GM10847 (cell line): ENCODE measurements around the gene LRMDA.

Experiments
- POLR2A ChIP-seq: IDR thresholded peaks from 2 replicates; pipeline ENCODE4 v1.6.1; 2011; ENCODE audit not compliant: insufficient read length; ENCODE audit errors: extremely low read depth

Gene LRMDA

DNA sequence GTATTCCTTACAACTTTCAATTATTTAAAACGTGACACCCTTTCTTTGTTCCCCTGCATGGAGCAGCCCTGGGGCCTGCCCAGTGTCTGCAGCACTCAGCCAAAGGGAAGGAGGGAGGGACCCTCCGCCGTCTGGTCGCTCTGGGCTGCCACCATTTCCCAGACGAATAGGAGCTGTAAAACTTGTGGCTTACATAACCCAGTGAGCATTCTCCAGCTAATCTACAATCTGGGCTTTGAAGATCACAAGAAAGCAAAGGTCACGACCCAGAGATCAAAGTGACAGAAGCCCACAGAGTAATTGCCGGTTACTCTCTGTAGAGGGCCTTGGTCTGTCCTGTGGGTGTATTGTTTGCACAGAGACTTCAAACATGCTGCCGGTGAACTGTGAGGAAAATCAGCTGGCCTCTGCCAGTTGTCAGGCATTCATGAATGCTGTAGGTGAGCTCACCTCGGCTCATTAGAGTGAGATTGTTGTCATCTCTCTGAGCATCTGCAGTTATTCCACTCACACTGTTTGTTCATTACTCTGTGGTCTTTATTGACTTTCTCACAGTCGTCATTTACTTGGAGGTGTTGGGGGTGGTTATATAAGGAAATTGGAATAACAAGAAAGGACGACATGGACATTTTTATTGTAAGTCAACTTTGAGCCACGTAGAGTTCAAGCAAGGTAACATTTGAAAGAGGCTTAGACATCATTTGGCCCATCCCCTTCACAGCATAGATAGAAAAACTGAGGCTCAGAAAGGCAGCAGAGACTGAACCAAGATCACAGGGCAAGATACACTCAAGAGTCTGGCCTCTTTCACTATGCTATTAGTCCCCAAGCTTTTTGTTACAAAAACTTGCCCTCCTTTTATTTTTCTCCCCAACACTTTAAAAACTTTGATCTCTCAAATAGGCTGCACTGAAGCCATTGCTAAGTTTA lies 619.8 kb downstream of the LRMDA start:
- no peak for TF ChIP-seq POLR2A

DNA sequence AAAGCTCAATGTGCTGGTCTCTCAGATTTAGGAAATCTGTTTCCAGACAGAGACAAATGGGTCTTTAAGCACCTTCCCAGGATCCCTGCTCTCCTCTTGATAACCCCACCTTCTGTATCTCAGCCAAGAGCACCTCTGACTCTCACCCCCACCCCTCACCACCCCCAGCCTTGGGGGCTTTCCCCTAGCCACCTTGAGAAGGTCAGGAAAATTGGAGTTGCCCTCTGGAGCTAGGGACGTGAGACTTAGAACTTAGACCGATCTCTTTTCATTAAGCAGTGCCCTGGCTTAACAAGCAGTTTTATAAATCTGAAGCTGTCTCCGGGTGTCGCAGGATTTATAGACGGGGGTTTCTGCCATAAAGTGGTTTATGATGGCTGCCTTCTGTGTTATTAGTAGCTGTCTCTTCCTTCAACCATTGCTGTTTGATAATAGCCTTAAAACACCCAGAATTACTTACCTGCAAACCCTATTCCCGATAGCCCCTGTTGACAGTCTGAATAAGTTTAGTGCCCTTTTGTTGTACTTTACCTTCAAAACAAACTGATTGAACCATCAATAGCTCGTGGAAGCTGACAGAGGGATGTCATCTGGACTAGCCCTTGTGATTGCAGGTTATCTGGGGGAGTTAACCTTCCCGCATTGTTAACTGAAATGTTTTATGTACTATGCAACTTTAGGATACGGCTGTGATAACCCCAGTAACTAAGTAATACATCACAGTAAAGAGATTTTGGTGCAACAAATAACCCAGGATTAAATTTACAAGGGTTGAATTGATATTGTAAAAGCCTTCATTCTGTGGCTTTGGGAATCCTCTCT lies 621.5 kb downstream of the LRMDA start:
- TF ChIP-seq POLR2A = no peak

DNA sequence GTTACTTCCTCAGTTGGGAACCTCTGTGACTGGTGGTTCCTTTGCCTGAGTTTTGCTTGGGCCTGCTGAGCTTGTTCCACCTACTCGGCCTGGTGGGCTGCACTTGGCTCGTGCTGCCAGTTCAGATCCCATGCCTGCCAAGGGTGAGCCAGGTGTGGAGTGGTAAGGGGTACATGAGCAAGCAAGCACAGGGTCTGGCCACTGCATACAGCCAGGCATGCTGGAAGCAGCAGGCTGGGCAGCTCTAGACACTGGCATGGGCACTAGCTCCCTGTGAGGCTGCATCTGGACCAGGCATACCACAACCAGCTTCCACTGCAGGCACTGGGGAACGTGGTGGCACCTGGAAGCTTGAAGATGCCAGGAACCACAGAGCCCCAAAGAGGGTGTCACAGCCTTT lies 624.0 kb downstream of the LRMDA start:
- no peak for TF ChIP-seq POLR2A

DNA sequence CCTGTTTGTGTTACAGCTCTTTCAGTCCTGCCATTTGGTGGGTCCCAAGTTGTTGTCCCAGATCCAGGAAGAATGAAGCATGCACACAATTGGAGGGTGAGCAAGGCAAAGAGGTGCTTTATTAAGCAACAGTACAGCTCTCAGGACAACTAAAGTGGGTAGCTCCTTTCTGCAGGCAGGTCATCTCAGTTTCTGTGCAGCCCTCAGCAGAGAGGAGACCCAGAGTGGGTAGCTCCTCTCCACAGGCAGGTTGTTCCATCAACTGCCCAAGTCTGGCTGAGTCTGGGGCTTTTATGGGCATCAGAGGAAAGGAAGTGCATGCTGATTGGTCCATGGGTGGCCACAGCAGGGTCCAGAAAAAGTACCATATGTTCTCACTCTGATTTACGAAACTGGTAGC lies 624.5 kb downstream of the LRMDA start:
- no peak for TF ChIP-seq POLR2A

DNA sequence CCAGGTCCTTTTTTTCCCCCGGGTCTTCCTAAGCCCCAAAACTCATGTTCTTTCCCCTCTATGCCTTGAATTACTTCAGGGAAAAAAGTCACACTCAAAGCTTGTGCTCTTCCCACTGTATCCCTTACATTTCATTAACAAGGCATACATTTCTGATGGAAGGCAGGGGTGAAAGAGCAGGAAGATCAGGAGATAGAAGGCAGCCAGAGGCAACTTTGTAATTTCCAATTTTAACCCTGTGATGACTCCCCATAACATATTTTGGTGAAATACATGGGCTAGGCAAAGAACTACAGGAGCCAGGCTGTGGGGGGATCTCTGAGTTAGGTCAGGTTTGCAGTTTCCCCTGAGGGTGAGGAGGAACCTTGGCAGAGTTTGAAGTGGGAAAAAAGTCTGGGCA lies 635.0 kb downstream of the LRMDA start:
- no peak for TF ChIP-seq POLR2A

DNA sequence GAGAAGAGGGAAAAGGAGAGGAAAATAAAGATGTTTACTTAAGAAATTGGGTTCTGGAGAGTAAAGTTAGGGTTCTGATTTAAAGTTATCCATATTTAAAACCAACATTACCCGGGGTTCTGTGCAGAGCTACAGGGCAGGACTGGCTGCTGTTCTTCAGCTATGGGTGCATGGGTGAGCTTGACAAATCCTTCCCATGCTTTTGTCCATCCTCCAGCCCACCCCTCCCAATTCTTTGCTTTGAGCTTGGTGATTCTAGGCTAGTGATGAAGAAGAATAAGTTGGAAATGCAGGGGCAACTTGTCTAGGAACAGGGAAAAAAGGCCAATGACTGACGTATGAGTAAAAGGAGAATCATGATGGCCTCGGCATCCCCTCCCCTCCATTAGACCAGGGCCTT lies 636.0 kb downstream of the LRMDA start:
- no peak for TF ChIP-seq POLR2A

DNA sequence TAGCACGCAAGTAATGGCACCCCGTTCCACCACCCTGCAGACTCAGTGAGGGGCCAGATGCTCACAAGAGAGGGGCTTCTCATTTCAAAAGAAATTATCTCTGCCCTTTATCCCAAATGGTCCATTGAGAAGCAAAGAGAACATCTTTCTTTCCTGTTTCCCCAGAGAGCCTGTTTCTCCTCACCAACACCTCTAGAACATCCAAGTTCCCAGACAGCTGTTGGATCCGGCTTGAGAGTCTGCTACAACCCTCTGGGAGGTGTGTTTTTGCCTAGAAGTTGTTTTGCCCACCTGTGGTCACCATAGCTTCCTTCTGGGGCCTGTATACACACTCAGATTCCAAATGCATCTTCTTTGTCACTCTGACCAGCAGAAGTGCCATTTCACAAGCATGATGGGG lies 637.4 kb downstream of the LRMDA start:
- no peak for TF ChIP-seq POLR2A

DNA sequence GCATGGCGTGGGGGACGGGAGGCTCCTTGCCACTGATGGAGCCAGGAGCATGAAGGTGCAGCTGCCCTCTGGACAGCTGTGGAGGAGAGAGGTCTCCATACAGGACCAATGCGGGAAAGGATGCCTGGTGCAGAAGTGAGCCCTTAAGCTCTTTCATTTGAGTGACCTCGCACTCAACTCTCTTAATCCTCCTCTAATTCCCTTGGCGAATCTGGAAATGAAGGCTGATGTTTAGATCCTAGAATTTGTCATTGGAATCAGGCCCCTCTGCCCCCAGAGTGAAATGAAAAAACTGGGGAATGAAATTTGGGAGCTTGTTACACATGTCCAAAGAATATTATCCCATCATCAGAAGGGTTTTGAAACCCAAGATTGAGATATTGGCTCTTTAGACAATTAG lies 639.5 kb downstream of the LRMDA start:
- TF ChIP-seq POLR2A = no peak

DNA sequence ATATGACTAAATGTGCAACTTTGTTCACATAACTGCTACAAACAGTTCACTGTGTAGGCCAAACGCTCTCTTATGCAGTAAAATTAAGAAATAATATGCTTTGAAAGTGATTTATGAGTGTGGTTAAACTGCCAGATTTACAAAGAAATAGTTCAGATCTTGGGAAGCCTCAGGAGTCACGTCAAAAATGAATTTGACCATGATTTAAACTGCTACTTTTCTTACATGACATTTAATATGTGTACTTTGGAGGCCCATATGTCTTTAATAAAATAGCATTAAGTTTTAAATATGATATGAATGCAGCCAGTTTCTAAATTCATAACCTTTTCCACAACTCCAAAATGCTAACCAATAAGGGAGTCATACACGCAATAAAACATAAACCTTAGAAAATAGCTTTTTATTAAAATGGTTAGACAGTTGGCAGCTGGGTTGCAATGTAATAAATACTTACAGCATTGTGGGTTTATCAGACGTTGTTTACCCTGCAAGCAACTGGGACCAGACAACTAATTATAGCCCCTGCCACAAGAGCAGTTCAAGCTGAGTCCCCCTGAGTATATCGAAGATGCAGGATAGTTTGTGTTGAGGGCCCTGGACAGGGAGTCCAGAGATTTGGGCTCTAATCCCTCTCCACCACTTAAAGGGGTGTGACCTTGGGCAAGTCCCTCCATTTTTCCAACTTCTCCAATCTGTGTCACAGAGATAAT lies 640.4 kb downstream of the LRMDA start:
- no peak for TF ChIP-seq POLR2A

DNA sequence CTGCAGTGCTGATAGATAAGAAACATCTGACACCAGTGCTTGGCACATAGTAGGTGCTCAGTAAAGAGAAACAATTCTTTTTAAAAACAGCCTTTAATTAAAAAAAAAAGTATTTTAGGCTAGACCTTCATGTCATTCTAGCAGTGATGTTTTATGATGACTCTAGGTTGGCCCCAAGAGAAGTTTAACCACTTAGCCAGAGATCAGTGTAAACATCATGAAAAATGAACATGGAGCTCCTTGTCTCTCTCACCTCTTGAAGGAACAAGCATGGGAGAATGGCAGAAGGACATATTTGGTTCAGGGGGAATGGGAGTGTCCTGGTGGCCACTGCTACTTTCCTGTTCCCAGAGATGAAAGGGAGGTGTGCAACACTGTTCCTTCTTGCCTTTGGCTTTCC lies 641.0 kb downstream of the LRMDA start:
- TF ChIP-seq POLR2A = no peak

DNA sequence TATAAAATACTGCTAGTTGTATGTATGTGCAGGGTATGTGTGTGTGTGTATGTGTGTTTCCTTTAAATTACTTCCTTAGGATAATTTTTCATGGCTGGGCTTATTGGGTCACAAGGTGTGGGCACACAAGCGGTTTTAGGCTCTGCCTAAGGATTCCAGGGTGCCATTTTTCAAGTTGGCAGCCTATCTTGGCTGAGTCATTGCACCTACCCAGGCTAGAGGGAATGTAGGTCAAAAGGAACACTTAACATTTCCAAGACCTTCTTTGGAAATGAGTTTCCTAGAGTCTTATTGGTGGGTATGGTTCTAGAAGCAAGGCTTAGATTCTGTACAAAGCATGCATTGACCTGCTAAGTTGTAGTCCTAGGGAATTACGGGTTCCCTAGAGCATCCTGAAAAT lies 642.1 kb downstream of the LRMDA start:
- TF ChIP-seq POLR2A = no peak

DNA sequence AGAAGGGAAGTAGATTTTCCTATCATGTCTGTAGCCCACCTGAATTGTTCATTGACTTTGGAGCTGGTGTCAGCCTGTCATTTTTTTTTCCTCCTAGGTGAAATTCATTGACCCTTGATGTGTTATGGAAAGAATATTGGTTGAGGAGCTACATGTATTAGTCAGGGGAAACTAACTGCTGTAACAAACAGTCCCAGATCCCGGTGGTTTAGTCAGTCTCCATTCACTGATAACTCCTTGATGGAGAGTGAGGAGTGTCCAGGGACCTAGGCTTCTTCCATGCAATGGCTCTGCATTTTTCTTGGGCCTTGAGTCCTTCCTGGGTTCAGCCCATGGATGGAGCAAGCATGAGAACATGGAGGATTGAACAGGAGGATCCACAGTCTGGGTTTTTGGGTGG lies 643.2 kb downstream of the LRMDA start:
- TF ChIP-seq POLR2A = no peak

DNA sequence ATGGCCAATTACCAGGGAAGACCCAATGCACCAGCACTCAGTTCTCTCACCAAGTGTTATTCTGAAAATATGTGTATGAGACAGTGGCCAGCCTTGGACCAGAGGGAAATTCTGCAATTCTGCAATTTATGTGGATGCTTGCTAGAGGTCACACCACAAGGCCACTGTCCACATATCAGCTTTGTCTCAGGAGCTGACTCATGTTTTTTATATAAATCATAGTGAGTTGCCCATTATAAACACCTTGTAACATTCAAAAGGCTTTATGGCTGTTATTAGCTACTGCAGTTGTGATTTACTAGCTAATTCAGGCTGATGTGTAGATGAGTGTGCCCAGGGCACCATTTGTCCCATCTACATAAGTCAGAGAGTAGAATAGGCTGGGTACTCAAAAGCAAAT lies 649.0 kb downstream of the LRMDA start:
- no peak for TF ChIP-seq POLR2A

DNA sequence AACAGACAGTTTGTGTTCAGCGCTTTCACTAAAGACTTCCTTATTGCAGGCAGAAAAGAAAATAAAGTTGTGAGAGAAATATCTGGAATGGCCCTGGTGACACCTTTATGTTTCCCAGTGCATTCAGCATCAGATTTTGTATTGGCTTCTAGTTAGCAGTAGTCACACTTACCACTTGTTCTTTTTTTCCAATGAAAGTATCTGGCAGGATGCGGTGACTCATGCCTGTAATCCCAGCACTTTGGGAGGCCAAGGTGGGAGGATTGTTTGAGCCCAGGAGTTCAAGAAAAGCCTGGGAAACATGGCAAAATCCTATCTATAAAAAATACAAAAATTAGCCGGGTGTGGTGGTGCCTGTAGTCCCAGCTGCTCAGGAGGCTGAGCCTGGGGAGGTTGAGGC lies 649.6 kb downstream of the LRMDA start:
- no peak for TF ChIP-seq POLR2A

DNA sequence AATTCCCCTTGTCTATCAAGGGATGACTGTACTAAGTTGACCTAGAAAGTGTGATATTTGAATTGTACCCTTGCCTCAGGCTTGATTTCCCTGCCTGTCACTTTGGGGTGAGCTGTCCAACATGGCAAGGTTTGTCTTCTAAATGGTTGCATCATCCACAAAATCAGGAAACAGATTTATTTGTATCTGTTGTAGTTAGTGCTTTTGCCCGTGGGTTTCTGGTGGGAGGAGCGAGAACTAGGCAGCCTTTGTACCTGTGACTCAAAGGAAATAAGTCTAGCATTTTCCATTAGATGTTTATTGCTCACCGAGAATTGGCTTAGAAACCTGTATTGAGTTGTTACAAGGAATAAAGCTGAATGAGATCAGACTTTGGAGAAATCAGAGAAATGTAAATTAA lies 650.8 kb downstream of the LRMDA start:
- TF ChIP-seq POLR2A = no peak

DNA sequence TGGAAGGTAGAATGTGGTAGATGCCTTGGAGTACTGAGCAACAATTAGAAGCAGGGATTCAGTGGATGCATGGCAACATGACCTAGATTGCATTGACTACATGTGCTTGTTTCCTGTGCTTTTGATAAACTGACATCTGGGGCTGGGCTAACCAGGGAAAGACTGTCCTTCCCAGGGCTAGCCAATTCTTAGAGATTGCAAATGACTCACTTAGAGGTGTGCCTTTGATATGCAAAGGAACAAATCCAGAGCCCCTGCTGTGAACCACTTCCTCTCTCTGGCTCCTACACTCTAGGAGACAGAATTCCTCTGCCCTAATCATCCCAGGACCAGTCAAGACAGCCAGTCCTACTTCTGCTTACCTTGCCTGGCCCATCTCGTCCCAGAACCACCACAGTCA lies 651.5 kb downstream of the LRMDA start:
- no peak for TF ChIP-seq POLR2A
